Left ventricle myocardium inferior (tissue), 1 donor: ENCODE results near the gene WDR88. TPM values are rescaled to one million over a fixed set of nuclear protein-coding genes. Genes with fewer than 3 reads are reported as not detected.
"Not testable (repeated sequence)": the region's sequence is repeated elsewhere in the genome, so short reads cannot be mapped to it uniquely, and the experiment has no call there.

Experiments used
- DNase-seq: peaks from one replicate; pipeline ENCODE4 v3.0.0-alpha.2; 2020
- H3K27ac ChIP-seq: fragments of 200-600 bp; replicated peaks from 2 replicates; pipeline ENCODE4 v1.8.0; 2021
- H3K27me3 ChIP-seq: fragments of 200-600 bp; 2 replicates; pipeline ENCODE4 v1.8.0; 2021; ENCODE audit warnings: low read depth
- H3K36me3 ChIP-seq: fragments of 200-600 bp; 2 replicates; pipeline ENCODE4 v1.8.0; 2021
- H3K4me1 ChIP-seq: fragments of 200-600 bp; 2 replicates; pipeline ENCODE4 v1.8.0; 2021
- H3K4me3 ChIP-seq: fragments of 200-600 bp; 2 replicates; pipeline ENCODE4 v1.8.0; 2021; ENCODE audit warnings: mild to moderate bottlenecking, moderate library complexity
- H3K9me3 ChIP-seq: fragments of 200-600 bp; replicated peaks from 2 replicates; pipeline ENCODE4 v1.8.0; 2021
- CTCF ChIP-seq: fragments of 200-600 bp; IDR thresholded peaks from 2 replicates; pipeline ENCODE4 v1.8.0; 2021; ENCODE audit warnings: antibody characterized with exemption, mild to moderate bottlenecking, borderline replicate concordance
- intact Hi-C: fragments of 100-400 bp; cut with micrococcal nuclease; formaldehyde crosslinking; loops from one replicate; pipeline ENCODE4 v1.11.0; 2022
- total RNA-seq: library from RNA; stranded (reverse); fragmentation: NEBNext Ultra II Directional; extraction: Animal tissue kit (Norgen Biotek cat#: 25700); gene quantifications from one replicate; pipeline ENCODE4 v1.2.1, GENCODE V29; 2021
- donor health status: DM: no; HTN: yes; CAD: no; lungs with severe emphysema.

Gene WDR88
- total RNA-seq, 1 donor from 2014 or later: not detected

- Histone ChIP-seq H3K36me3 (no peaks in the 10 kb centered on the region), H3K27ac (no peak overlapping the region), H3K4me3 (no peak overlapping the region), H3K9me3 (no peaks in the 10 kb centered on the region), H3K4me1 (peaks cover 6% of the 10 kb centered on the region), H3K27me3 (no peaks in the 10 kb centered on the region)
- DNase-seq: no peak
- intact Hi-C loops: no loop called here
- TF ChIP-seq CTCF: no peak
Measured at GRCh38 chr19:33186431-33187182, 54.7 kb downstream of the WDR88 start.

GRCh38 chr19:33187183-33187540, 55.2 kb downstream of the WDR88 start:
- H3K27me3 ChIP-seq: no peaks in the 10 kb centered on the region
- intact Hi-C loops: no loop called here

GRCh38 chr19:33189453-33189852, 57.5 kb downstream of the WDR88 start:
- no peak for TF ChIP-seq CTCF
- Histone ChIP-seq H3K36me3 (no peaks in the 10 kb centered on the region), H3K9me3 (no peaks in the 10 kb centered on the region), H3K27ac (no peak overlapping the region), H3K4me3 (no peak overlapping the region), H3K27me3 (peaks cover 7% of the 10 kb centered on the region), H3K4me1 (peaks cover under 1% of the 10 kb centered on the region)
- no peak for DNase-seq
- intact Hi-C loops: no loop called here

More at GRCh38 chr19:33187183-33187540, 55.2 kb downstream of the WDR88 start:
- DNase-seq: no peak
- no peak for TF ChIP-seq CTCF
- H3K4me1 ChIP-seq: peaks cover 6% of the 10 kb centered on the region
- no peaks in the 10 kb centered on the region for H3K36me3 ChIP-seq
- H3K4me3 ChIP-seq: no peak overlapping the region
- no peak overlapping the region for H3K27ac ChIP-seq
- no peaks in the 10 kb centered on the region for H3K9me3 ChIP-seq

GRCh38 chr19:33191092-33191491, 59.2 kb downstream of the WDR88 start:
- intact Hi-C loops, H3K4me3 ChIP-seq, H3K27ac ChIP-seq, H3K9me3 ChIP-seq, H3K36me3 ChIP-seq, DNase-seq: not testable (repeated sequence)
- H3K4me1 ChIP-seq: peaks cover 14% of the 10 kb centered on the region
- peaks cover 11% of the 10 kb centered on the region for H3K27me3 ChIP-seq

- TF ChIP-seq CTCF: no peak
Measured at GRCh38 chr19:33191501-33191900, 59.6 kb downstream of the WDR88 start.

GRCh38 chr19:33192010-33192409, 60.1 kb downstream of the WDR88 start:
- no peak overlapping the region for H3K27ac ChIP-seq
- TF ChIP-seq CTCF: no peak
- H3K36me3 ChIP-seq: no peaks in the 10 kb centered on the region
- H3K27me3 ChIP-seq: peaks cover 14% of the 10 kb centered on the region
- DNase-seq: no peak
- intact Hi-C loops: no loop called here
- H3K4me3 ChIP-seq: no peak overlapping the region
- H3K9me3 ChIP-seq: no peaks in the 10 kb centered on the region
- peaks cover 14% of the 10 kb centered on the region for H3K4me1 ChIP-seq

More at GRCh38 chr19:33191501-33191900, 59.6 kb downstream of the WDR88 start:
- Histone ChIP-seq H3K4me3 (no peak overlapping the region), H3K27ac (no peak overlapping the region), H3K27me3 (peaks cover 14% of the 10 kb centered on the region), H3K9me3 (no peaks in the 10 kb centered on the region), H3K36me3 (no peaks in the 10 kb centered on the region), H3K4me1 (peaks cover 14% of the 10 kb centered on the region)
- intact Hi-C loops: no loop called here
- no peak for DNase-seq
